DOHH2 (cell line): Measurements from ENCODE around the gene SMC3.

Experiments used
- CTCF ChIP-seq: fragments of 200-600 bp; sonication (generic); IDR thresholded peaks from one replicate; pipeline ENCODE4 v1.5.1; 2014; ENCODE audit warnings: antibody characterized with exemption, mild to moderate bottlenecking, low read depth, low read length; ENCODE audit not compliant: poor library complexity, severe bottlenecking
- EZH2phosphoT487 ChIP-seq: fragments of 200-600 bp; sonication (generic); IDR thresholded peaks from 2 replicates; pipeline ENCODE4 v1.6.1; 2017; ENCODE audit warnings: borderline replicate concordance, mild to moderate bottlenecking, antibody characterized with exemption, low read length, moderate library complexity, mixed read lengths

- TF ChIP-seq CTCF, result no peak
- peak; percentile 84 for TF ChIP-seq EZH2phosphoT487
Measured at GRCh38 chr10:110643653-110644597, 76.4 kb downstream of the SMC3 start, which contains the start of gene RBM20.
